ENCODE results near the gene SPTBN4. TPM values are rescaled to one million over a fixed set of nuclear protein-coding genes. Genes with fewer than 3 reads are reported as not detected.

Gene SPTBN4
- total RNA-seq, 1 donor: 0.72 TPM

- Histone ChIP-seq H2AFZ (ENCODE audit: low read length) (no peak overlapping the region), H3K9me3 (ENCODE audit: low read depth, low read length) (no peaks in the 10 kb centered on the region), H3K4me2 (ENCODE audit: insufficient read depth, low read length) (peak overlapping the region; percentile 82), H4K20me1 (ENCODE audit: insufficient read depth, low read length) (peaks cover 6% of the 10 kb centered on the region), H3K27me3 (ENCODE audit: insufficient read depth, low read length) (peaks cover 25% of the 10 kb centered on the region), H3K36me3 (ENCODE audit: insufficient read depth, low read length) (no peaks in the 10 kb centered on the region), H3K4me1 (ENCODE audit: insufficient read depth, low read length) (peaks cover 32% of the 10 kb centered on the region), H3K4me3 (ENCODE audit: insufficient read depth, low read length) (peak overlapping the region; percentile 61), H3K79me2 (ENCODE audit: insufficient read depth, low read length) (no peaks in the 10 kb centered on the region), H3K27ac (ENCODE audit: low read depth, low read length) (no peak overlapping the region)
- peak; percentile 62 for DNase-seq (ENCODE audit: insufficient read length, low spot score, missing footprints)
- TF ChIP-seq CTCF (IDR thresholded peaks at IDR 0.05; ENCODE audit: extremely low read depth, low read depth, low read length): no peak
Measured at GRCh38 chr19:40597329-40597838, 130.6 kb downstream of the SPTBN4 start.

GRCh38 chr19:40598121-40598917 lies 131.5 kb downstream of the SPTBN4 start:
- Histone ChIP-seq H3K4me1 (ENCODE audit: insufficient read depth, low read length) (peaks cover 38% of the 10 kb centered on the region), H3K9me3 (ENCODE audit: low read depth, low read length) (no peaks in the 10 kb centered on the region), H3K27me3 (ENCODE audit: insufficient read depth, low read length) (peaks cover 25% of the 10 kb centered on the region), H3K79me2 (ENCODE audit: insufficient read depth, low read length) (no peaks in the 10 kb centered on the region), H4K20me1 (ENCODE audit: insufficient read depth, low read length) (peaks cover 6% of the 10 kb centered on the region), H3K27ac (ENCODE audit: low read depth, low read length) (peak overlapping the region; percentile 33), H2AFZ (ENCODE audit: low read length) (peak overlapping the region; percentile 80), H3K4me2 (ENCODE audit: insufficient read depth, low read length) (peak overlapping the region; percentile 82), H3K4me3 (ENCODE audit: insufficient read depth, low read length) (peak overlapping the region; percentile 65), H3K36me3 (ENCODE audit: insufficient read depth, low read length) (no peaks in the 10 kb centered on the region)
- TF ChIP-seq CTCF (IDR thresholded peaks at IDR 0.05; ENCODE audit: extremely low read depth, low read depth, low read length): peak; percentile 98
- peak; percentile 99 for DNase-seq (ENCODE audit: insufficient read length, low spot score, missing footprints)

- H3K4me3 ChIP-seq (ENCODE audit: insufficient read depth, low read length): no peak overlapping the region
- peaks cover 6% of the 10 kb centered on the region for H4K20me1 ChIP-seq (ENCODE audit: insufficient read depth, low read length)
- H3K4me2 ChIP-seq (ENCODE audit: insufficient read depth, low read length): no peak overlapping the region
- H3K9me3 ChIP-seq (ENCODE audit: low read depth, low read length): no peaks in the 10 kb centered on the region
- H2AFZ ChIP-seq (ENCODE audit: low read length): no peak overlapping the region
- no peak overlapping the region for H3K27ac ChIP-seq (ENCODE audit: low read depth, low read length)
- no peaks in the 10 kb centered on the region for H3K79me2 ChIP-seq (ENCODE audit: insufficient read depth, low read length)
- peak; percentile 36 for DNase-seq (ENCODE audit: insufficient read length, low spot score, missing footprints)
- H3K4me1 ChIP-seq (ENCODE audit: insufficient read depth, low read length): peaks cover 41% of the 10 kb centered on the region
- H3K27me3 ChIP-seq (ENCODE audit: insufficient read depth, low read length): peaks cover 25% of the 10 kb centered on the region
- H3K36me3 ChIP-seq (ENCODE audit: insufficient read depth, low read length): no peaks in the 10 kb centered on the region
- TF ChIP-seq CTCF (IDR thresholded peaks at IDR 0.05; ENCODE audit: extremely low read depth, low read depth, low read length): no peak
Measured at GRCh38 chr19:40598918-40599307, 132.1 kb downstream of the SPTBN4 start.

- Histone ChIP-seq H3K4me3 (ENCODE audit: insufficient read depth, low read length) (no peak overlapping the region), H3K36me3 (ENCODE audit: insufficient read depth, low read length) (no peaks in the 10 kb centered on the region), H3K4me2 (ENCODE audit: insufficient read depth, low read length) (no peak overlapping the region), H3K27ac (ENCODE audit: low read depth, low read length) (no peak overlapping the region), H4K20me1 (ENCODE audit: insufficient read depth, low read length) (peaks cover 6% of the 10 kb centered on the region), H3K79me2 (ENCODE audit: insufficient read depth, low read length) (no peaks in the 10 kb centered on the region), H3K27me3 (ENCODE audit: insufficient read depth, low read length) (peaks cover 25% of the 10 kb centered on the region), H3K9me3 (ENCODE audit: low read depth, low read length) (no peaks in the 10 kb centered on the region), H3K4me1 (ENCODE audit: insufficient read depth, low read length) (peaks cover 41% of the 10 kb centered on the region), H2AFZ (ENCODE audit: low read length) (no peak overlapping the region)
- no peak for TF ChIP-seq CTCF (IDR thresholded peaks at IDR 0.05; ENCODE audit: extremely low read depth, low read depth, low read length)
- DNase-seq (ENCODE audit: insufficient read length, low spot score, missing footprints): peak; percentile 87
Measured at GRCh38 chr19:40599331-40599901, 132.6 kb downstream of the SPTBN4 start.

All from osteoblast (primary cell).